ENCODE results near the gene SLC16A9. TPM values are rescaled to one million over a fixed set of nuclear protein-coding genes. Genes with fewer than 3 reads are reported as not detected.
"Not testable (repeated sequence)": the region's sequence is repeated elsewhere in the genome, so short reads cannot be mapped to it uniquely, and the experiment has no call there.

SLC16A9 gene
- total and polyA plus RNA-seq, 12 donors = 129 to 382 (median 189) TPM

DNA sequence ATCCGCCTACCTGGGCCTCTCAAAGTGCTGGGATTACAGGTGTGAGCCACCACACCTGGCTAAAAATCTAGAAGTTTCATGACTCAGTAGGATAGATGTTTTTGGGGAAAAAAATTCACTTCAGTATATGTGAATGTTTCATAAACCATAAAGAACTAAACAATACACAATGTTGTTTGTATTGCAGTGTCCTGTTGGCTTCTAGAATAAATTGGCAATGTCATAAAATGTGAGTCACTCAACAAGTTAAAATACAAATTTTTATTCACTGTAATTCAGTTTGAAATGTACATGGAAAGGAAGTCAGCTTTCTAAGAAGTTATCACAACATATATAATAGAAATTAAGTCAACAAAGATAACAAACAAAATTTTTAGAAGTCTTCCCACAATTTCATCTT lies 27.1 kb upstream of the SLC16A9 start:
- TF ChIP-seq, protein P1, sequence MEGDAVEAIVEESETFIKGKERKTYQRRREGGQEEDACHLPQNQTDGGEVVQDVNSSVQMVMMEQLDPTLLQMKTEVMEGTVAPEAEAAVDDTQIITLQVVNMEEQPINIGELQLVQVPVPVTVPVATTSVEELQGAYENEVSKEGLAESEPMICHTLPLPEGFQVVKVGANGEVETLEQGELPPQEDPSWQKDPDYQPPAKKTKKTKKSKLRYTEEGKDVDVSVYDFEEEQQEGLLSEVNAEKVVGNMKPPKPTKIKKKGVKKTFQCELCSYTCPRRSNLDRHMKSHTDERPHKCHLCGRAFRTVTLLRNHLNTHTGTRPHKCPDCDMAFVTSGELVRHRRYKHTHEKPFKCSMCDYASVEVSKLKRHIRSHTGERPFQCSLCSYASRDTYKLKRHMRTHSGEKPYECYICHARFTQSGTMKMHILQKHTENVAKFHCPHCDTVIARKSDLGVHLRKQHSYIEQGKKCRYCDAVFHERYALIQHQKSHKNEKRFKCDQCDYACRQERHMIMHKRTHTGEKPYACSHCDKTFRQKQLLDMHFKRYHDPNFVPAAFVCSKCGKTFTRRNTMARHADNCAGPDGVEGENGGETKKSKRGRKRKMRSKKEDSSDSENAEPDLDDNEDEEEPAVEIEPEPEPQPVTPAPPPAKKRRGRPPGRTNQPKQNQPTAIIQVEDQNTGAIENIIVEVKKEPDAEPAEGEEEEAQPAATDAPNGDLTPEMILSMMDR (IDR thresholded peaks at IDR 0.05) = no peak
- TF ChIP-seq POLR2A (IDR thresholded peaks at IDR 0.05) = no peak
- Histone ChIP-seq H3K27ac (no peak overlapping the region), H3K36me3 (replicated peaks in 1 of 2) (no peaks in the 10 kb centered on the region), H3K4me3 (no peak overlapping the region), H3K4me1 (replicated peaks in 1 of 2) (no peaks in the 10 kb centered on the region), H3K9me3 (replicated peaks in 1 of 3) (no peaks in the 10 kb centered on the region), H3K27me3 (no peaks in the 10 kb centered on the region)
- intact Hi-C loops (cut with DNase I) = no loop called here
- no peak for DNase-seq
- WGBS, 4 donors = 84 to 94% (median 92%) methylated on average over 1 of the region's 1 CpG

DNA sequence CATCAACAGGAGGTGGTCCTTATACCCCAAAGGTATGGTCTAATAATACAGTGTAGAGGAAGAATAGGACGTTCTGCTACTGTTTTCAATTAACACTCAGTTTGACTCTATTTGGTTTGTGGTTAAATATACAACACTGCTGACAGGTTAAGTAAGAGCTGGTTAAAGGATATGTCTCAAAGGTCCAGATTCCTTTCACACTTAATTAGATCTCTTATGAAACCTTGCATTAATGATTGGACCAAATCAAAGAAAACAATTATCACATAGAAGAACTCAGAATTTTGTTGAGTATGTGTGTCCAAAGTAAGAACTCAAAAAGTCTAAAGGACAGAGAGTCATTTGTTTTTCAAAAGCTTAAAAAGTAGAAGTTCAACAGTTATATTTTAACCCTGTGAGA lies 25.6 kb upstream of the SLC16A9 start:
- Histone ChIP-seq H3K27ac (no peak overlapping the region), H3K4me1 (replicated peaks in 1 of 2) (no peaks in the 10 kb centered on the region), H3K36me3 (replicated peaks in 1 of 2) (no peaks in the 10 kb centered on the region), H3K27me3 (no peaks in the 10 kb centered on the region), H3K9me3 (replicated peaks in 1 of 3) (no peaks in the 10 kb centered on the region), H3K4me3 (no peak overlapping the region)
- intact Hi-C loops (cut with DNase I) = no loop called here
- TF ChIP-seq, protein P1 (IDR thresholded peaks at IDR 0.05) = no peak
- no peak for TF ChIP-seq POLR2A (IDR thresholded peaks at IDR 0.05)
- 70 to 90% (median 80%) methylated on average over 1 of the region's 1 CpG for WGBS, 4 donors
- DNase-seq = no peak

DNA sequence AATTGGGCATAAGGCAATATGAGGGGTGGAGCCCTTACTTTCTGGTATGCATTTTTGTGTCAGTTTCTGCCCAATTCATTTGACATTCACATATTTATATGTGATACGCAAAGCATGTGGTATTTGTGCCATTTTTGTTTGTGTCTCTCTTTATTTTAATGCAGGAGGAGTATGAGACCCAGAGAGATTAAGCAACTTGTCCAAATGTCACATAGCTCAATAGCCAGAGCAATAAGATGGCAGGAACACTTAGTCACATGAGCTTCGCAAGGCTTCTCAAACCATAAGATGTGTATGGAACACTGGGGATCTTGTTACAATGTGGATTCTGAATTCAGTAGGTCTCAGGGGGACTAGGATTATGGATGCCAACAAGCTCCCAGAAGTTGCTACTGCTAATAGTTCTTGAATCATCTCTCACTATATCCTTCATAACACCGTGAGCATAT lies 24.4 kb upstream of the SLC16A9 start:
- H3K27me3 ChIP-seq = no peaks in the 10 kb centered on the region
- H3K4me1 ChIP-seq (replicated peaks in 1 of 2) = no peaks in the 10 kb centered on the region
- no peak for DNase-seq
- H3K36me3 ChIP-seq (replicated peaks in 1 of 2) = no peaks in the 10 kb centered on the region
- no peak for TF ChIP-seq POLR2A (IDR thresholded peaks at IDR 0.05)
- TF ChIP-seq, protein P1 (IDR thresholded peaks at IDR 0.05) = no peak
- H3K27ac ChIP-seq = no peak overlapping the region
- WGBS, 4 donors = 75 to 98% (median 86%) methylated on average over 3 of the region's 3 CpGs
- H3K4me3 ChIP-seq = no peak overlapping the region
- intact Hi-C loops (cut with DNase I) = no loop called here
- no peaks in the 10 kb centered on the region for H3K9me3 ChIP-seq (replicated peaks in 1 of 3)

DNA sequence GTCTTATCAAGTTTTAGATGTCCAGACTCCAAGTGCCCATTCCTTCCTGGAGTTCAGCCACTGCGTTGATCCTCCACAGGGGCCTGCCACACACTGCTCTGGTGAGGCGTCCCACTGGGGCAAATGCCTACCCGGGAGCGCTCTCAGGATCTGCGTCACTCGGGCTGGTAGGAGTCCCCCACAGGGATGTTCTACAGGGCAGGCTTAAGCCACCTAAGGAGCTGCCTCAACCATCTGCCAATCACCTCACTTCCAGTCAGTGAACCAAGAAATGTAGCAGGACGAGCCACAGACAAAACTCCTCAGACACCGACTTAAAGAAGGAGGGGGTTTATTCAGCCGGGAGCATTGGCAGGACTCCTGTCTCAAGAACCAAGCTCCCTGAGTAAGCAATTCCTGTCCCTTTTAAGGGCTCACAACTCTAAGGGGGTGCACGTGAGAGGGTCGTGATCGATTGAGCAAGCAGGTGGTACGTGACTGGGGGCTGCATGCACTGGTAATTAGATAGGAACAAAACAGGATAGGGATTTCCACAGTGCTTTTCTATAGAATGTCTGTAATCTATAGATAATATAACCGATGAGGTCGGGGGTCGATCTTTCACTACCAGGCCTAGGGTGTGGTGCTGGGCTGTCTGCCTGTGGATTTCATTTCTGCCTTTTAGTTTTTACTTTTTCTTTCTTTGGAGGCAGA lies 23.8 kb upstream of the SLC16A9 start:
- H3K27me3 ChIP-seq; H3K36me3 ChIP-seq (replicated peaks in 1 of 2); H3K27ac ChIP-seq; DNase-seq; H3K4me1 ChIP-seq (replicated peaks in 1 of 2); H3K9me3 ChIP-seq (replicated peaks in 1 of 3); H3K4me3 ChIP-seq; intact Hi-C loops (cut with DNase I): not testable (repeated sequence)
- 93 to 97% (median 95%) methylated on average over 8 to 16 of the region's 16 CpGs for WGBS, 4 donors

DNA sequence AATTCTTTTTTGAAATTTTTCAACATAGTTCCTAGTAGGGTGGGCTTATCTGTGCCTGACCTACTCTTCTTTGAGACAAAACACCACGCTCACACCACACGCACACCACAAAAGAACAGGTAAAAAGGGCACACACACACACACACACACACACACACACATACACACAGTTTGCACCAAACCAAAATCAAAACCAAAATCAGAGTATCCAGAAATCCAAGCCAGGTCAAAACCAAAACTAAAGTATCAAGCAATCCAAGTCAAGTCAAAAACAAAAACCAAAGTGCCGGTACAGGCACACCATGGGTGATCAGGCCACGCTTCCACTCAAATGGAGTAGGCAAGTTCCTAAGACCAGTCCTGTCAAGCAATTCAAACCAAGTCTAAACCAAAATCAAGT lies 23.2 kb upstream of the SLC16A9 start:
- DNase-seq; H3K4me3 ChIP-seq; H3K27me3 ChIP-seq; H3K27ac ChIP-seq; H3K9me3 ChIP-seq (replicated peaks in 1 of 3); H3K4me1 ChIP-seq (replicated peaks in 1 of 2); intact Hi-C loops (cut with DNase I); H3K36me3 ChIP-seq (replicated peaks in 1 of 2): not testable (repeated sequence)
- WGBS, 4 donors = 78 to 99% (median 95%) methylated on average over 4 of the region's 4 CpGs

DNA sequence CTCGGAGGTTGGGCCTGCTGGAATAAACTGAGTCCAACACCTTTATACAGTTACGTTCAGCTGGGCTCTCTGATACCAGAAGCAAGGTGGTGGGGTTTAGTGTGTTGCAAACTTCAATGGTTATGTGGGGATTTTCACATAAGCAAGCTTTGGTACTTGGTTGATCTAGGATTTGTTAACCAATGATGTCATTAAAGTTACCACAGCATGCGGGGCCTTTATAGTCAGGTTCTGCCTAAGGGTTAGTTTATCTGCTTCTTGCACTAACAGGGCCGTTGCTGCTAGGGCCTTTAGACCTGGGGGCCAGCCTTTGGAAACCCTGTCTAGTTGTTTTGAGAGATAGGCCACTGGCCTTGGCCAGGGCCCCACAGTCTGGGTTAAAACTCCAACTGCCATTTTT lies 19.5 kb upstream of the SLC16A9 start:
- WGBS, 4 donors = 84 to 91% (median 91%) methylated on average over 3 to 4 of the region's 4 CpGs
- intact Hi-C loops (cut with DNase I) = not testable (repeated sequence)

More for the DNA sequence above, 19.5 kb upstream of the SLC16A9 start:
- H3K4me3 ChIP-seq; H3K27ac ChIP-seq; H3K36me3 ChIP-seq (replicated peaks in 1 of 2); H3K9me3 ChIP-seq (replicated peaks in 1 of 3); H3K4me1 ChIP-seq (replicated peaks in 1 of 2); H3K27me3 ChIP-seq; DNase-seq: not testable (repeated sequence)
